ENCODE results near the gene LECT2. TPM values are rescaled to one million over a fixed set of nuclear protein-coding genes. Genes with fewer than 3 reads are reported as not detected.

The LECT2 gene
- total RNA-seq, 3 donors from 2014 or later = not detected

DNA sequence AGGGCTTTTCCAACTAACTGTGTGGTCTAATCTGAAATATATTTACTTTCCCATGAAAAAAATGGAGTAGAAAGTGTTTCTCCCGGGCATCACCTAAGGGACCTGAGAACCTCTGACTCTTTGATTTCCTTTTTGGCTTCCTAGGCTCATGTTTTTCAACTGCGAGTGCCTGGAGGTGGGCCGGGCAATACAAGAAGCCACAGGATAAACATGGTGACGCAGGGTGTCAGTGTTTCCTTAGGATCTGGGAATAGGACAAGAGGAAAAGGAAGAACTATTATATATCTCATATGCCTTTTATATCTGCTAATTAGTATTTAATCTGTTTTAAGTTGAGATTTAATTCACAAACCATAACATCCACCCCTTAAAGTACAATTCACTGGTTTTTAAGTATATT, 11.4 kb upstream of the LECT2 start:
- Histone ChIP-seq H3K4me3 (no peak overlapping the region), H3K9me3 (no peaks in the 10 kb centered on the region), H3K27me3 (no peaks in the 10 kb centered on the region), H3K36me3 (no peaks in the 10 kb centered on the region), H3K4me1 (no peaks in the 10 kb centered on the region), H3K27ac (no peak overlapping the region)
- TF ChIP-seq, protein P1, sequence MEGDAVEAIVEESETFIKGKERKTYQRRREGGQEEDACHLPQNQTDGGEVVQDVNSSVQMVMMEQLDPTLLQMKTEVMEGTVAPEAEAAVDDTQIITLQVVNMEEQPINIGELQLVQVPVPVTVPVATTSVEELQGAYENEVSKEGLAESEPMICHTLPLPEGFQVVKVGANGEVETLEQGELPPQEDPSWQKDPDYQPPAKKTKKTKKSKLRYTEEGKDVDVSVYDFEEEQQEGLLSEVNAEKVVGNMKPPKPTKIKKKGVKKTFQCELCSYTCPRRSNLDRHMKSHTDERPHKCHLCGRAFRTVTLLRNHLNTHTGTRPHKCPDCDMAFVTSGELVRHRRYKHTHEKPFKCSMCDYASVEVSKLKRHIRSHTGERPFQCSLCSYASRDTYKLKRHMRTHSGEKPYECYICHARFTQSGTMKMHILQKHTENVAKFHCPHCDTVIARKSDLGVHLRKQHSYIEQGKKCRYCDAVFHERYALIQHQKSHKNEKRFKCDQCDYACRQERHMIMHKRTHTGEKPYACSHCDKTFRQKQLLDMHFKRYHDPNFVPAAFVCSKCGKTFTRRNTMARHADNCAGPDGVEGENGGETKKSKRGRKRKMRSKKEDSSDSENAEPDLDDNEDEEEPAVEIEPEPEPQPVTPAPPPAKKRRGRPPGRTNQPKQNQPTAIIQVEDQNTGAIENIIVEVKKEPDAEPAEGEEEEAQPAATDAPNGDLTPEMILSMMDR (IDR thresholded peaks at IDR 0.05) = no peak
- TF ChIP-seq POLR2AphosphoS5 (IDR thresholded peaks at IDR 0.05) (no peak), POLR2A (IDR thresholded peaks at IDR 0.05) (no peak)
- intact Hi-C loops (cut with DNase I; ENCODE audit: low total_unique reads) = no loop called here
- DNase-seq (ENCODE audit: low spot score in 2 of 2) = no peak

DNA sequence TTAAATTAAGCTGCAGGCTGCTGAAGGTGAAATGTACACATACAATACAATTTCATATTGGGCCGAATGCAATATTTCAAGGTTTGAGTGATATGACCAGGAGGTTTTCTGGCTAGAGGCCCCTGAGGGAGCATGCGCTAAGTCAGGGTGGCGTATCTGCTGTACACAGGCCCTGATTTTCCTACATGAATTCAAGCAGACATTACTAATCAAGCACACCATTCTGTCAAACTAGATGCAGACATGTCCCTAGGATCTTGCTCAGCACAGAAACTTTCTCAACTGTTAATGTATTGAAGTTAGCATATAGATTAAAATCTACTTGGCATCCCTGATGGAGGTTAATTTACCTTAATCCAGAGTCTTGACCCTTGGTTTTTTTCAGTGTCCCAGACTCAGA, 10.7 kb upstream of the LECT2 start:
- H3K9me3 ChIP-seq = no peaks in the 10 kb centered on the region
- H3K4me1 ChIP-seq = no peaks in the 10 kb centered on the region
- intact Hi-C loops (cut with DNase I; ENCODE audit: low total_unique reads) = no loop called here
- no peaks in the 10 kb centered on the region for H3K36me3 ChIP-seq
- TF ChIP-seq, protein P1 (IDR thresholded peaks at IDR 0.05) = no peak
- TF ChIP-seq POLR2A (IDR thresholded peaks at IDR 0.05) (no peak), POLR2AphosphoS5 (IDR thresholded peaks at IDR 0.05) (no peak)
- no peaks in the 10 kb centered on the region for H3K27me3 ChIP-seq
- DNase-seq (ENCODE audit: low spot score in 2 of 2) = no peak
- no peak overlapping the region for H3K27ac ChIP-seq
- no peak overlapping the region for H3K4me3 ChIP-seq

DNA sequence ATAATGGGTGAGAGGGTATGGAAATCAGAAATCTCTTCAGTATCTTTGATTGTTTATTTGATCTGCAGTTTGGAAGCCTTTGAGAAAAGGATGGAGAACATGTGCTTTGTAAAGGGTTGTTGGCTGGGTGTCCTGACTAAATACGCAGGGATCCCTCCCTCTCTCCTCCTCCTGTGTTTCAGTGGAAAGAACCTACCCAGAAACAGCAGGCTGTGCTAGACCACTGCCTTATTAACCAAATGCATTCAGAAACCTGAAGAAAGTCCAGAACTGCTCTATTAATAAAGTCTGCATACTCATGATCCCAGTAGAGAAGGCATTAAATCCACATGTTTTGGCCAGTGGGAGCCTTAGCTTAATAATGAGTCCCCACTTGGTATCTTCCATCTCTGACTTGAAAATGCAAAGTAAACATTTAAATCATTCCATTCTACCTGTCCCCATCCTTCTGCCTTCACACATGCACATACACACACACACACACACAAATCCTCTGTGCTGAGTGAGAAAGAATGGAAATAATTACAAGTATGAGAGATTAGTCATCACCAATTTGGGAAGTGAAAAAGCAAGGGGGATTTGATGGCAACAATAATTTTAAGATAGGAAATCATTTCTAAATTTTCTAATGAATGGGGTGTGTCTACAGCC, 10.0 kb upstream of the LECT2 start:
- TF ChIP-seq POLR2A (IDR thresholded peaks at IDR 0.05) (no peak), POLR2AphosphoS5 (IDR thresholded peaks at IDR 0.05) (no peak)
- TF ChIP-seq, protein P1 (IDR thresholded peaks at IDR 0.05) = no peak
- intact Hi-C loops (cut with DNase I; ENCODE audit: low total_unique reads) = no loop called here
- H3K36me3 ChIP-seq = no peaks in the 10 kb centered on the region
- H3K4me3 ChIP-seq = no peak overlapping the region
- no peaks in the 10 kb centered on the region for H3K27me3 ChIP-seq
- no peaks in the 10 kb centered on the region for H3K9me3 ChIP-seq
- H3K27ac ChIP-seq = no peak overlapping the region
- DNase-seq (ENCODE audit: low spot score in 2 of 2) = no peak
- H3K4me1 ChIP-seq = no peaks in the 10 kb centered on the region

DNA sequence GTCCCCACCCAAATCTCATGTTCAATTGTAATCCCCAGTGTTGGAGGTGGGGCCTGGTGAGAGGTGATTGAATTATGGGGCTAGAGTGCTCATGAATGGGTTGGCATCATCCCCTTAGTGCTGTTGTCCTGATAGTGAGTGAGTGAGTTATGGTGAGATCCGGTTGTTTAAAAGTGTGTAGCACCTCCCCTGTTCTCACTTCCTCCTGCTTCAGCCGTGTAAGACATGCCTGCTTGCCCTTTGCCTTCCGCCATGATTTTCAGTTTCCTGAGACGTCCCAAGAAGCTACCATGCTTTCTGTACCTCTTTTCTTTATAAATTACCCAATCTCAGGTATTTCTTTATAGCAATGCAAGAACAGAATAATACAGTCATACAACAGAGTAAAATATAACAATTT, 742 bp upstream of the LECT2 start:
- TF ChIP-seq, protein P1 (IDR thresholded peaks at IDR 0.05) = no peak
- TF ChIP-seq POLR2AphosphoS5 (IDR thresholded peaks at IDR 0.05) (no peak), POLR2A (IDR thresholded peaks at IDR 0.05) (no peak)
- no peak overlapping the region for H3K27ac ChIP-seq
- DNase-seq (ENCODE audit: low spot score in 2 of 2) = no peak
- H3K9me3 ChIP-seq = no peaks in the 10 kb centered on the region
- H3K27me3 ChIP-seq = no peaks in the 10 kb centered on the region
- intact Hi-C loops (cut with DNase I; ENCODE audit: low total_unique reads) = no loop called here
- no peaks in the 10 kb centered on the region for H3K4me1 ChIP-seq
- no peak overlapping the region for H3K4me3 ChIP-seq
- H3K36me3 ChIP-seq = no peaks in the 10 kb centered on the region

DNA sequence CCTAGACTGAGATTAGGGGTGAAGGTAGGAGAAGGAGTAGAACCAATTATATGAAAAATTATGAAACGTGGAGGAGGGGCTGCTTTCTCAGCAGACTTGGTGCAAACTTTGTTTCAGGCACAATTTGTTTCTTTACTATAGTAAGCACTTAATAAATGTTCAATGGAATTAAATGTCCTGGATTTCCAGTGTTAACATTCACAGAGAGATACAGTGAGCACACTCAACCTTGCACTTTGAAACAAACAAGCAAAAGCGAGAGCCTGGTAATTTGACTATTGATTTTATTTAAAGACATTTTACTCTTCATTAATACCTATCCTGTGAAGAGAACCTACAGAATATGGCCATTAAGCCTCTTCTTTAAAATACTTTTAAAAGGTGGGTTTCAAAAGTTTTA, 933 bp downstream of the LECT2 start:
- Histone ChIP-seq H3K27me3 (no peaks in the 10 kb centered on the region), H3K4me3 (no peak overlapping the region), H3K27ac (no peak overlapping the region), H3K4me1 (no peaks in the 10 kb centered on the region), H3K36me3 (no peaks in the 10 kb centered on the region), H3K9me3 (no peaks in the 10 kb centered on the region)
- TF ChIP-seq POLR2A (IDR thresholded peaks at IDR 0.05) (no peak), POLR2AphosphoS5 (IDR thresholded peaks at IDR 0.05) (no peak)
- TF ChIP-seq, protein P1 (IDR thresholded peaks at IDR 0.05) = no peak
- DNase-seq (ENCODE audit: low spot score in 2 of 2) = no peak
- intact Hi-C loops (cut with DNase I; ENCODE audit: low total_unique reads) = no loop called here

Measured in breast epithelium (tissue), 4 donors.